K562 (cell line): ENCODE results near the gene PATJ. TPM values are rescaled to one million over a fixed set of nuclear protein-coding genes. Genes with fewer than 3 reads are reported as not detected.

ENCODE experiments used
- CC2D1A ChIP-seq: fragments of 450-650 bp; IDR thresholded peaks from 2 replicates; pipeline ENCODE4 v1.6.1; 2017; ENCODE audit warnings: mild to moderate bottlenecking
- CXXC5 ChIP-seq: fragments of 250-450 bp; sonication (Bioruptor Pico); IDR thresholded peaks from 2 replicates; pipeline ENCODE4 v1.8.0; 2022; ENCODE audit warnings: inconsistent platforms, mild to moderate bottlenecking, moderate library complexity
- HDAC8 ChIP-seq: fragments of 450-650 bp; IDR thresholded peaks from 2 replicates; pipeline ENCODE4 v1.6.1; 2016; ENCODE audit warnings: mild to moderate bottlenecking, missing genetic modification characterization, moderate library complexity, missing compliant biosample characterization
- HNRNPH1 ChIP-seq: fragments of 200-400 bp; formaldehyde crosslinking; optimal IDR thresholded peaks from 2 replicates; pipeline ENCODE3; 2017; ENCODE audit warnings: low read depth, mild to moderate bottlenecking, low read length, moderate library complexity
- KLF1 ChIP-seq: fragments of 450-650 bp; IDR thresholded peaks from 2 replicates; pipeline ENCODE4 v1.6.1; 2016; ENCODE audit warnings: missing genetic modification characterization, missing compliant biosample characterization
- PHF8 ChIP-seq: fragments of 200-600 bp; sonication (generic); IDR thresholded peaks from 2 replicates; pipeline ENCODE4 v1.6.1; 2012; ENCODE audit warnings: mixed run types, mild to moderate bottlenecking, inconsistent platforms, low read length, moderate library complexity, borderline replicate concordance
- POLR2G ChIP-seq: fragments of 200-400 bp; formaldehyde crosslinking; IDR thresholded peaks from 2 replicates; pipeline ENCODE4 v1.6.1; 2017; ENCODE audit warnings: low read depth, mild to moderate bottlenecking, antibody characterized with exemption, low read length, moderate library complexity
- RAD21 ChIP-seq, 2 experiments: fragments of 250-450 bp in 1 of 2; fragments of 450-650 bp in 1 of 2; sonication (Bioruptor Pico) in 1 of 2; formaldehyde crosslinking in 1 of 2; IDR thresholded peaks in 1 of 2; conservative IDR thresholded peaks in 1 of 2; 2 replicates each; pipeline versions ENCODE4 v1.4.0 to v1.8.0; 2020 to 2022; ENCODE audit warnings: mild to moderate bottlenecking in 2 of 2, moderate library complexity in 1 of 2
- RCOR1 ChIP-seq, 2 experiments: IDR thresholded peaks; 2 replicates each; pipeline ENCODE4 v1.6.1; 2012; ENCODE audit warnings: low read depth in 2 of 2, low read length in 2 of 2, borderline replicate concordance in 1 of 2, improper control_type of control experiment in 1 of 2
- SIX5 ChIP-seq, 2 experiments: IDR thresholded peaks; 2 replicates each; pipeline ENCODE4 v1.6.1; 2011; ENCODE audit warnings: low read length in 2 of 2, borderline replicate concordance in 1 of 2, low read depth in 1 of 2, mild to moderate bottlenecking in 1 of 2, moderate library complexity in 1 of 2; ENCODE audit not compliant: insufficient read depth in 1 of 2
- TARDBP ChIP-seq: fragments of 450-650 bp; IDR thresholded peaks from 2 replicates; pipeline ENCODE4 v1.6.1; 2016
- TCF3 ChIP-seq: sonication (generic); formaldehyde crosslinking; IDR thresholded peaks from 2 replicates; pipeline ENCODE4 v1.4.0; 2020; ENCODE audit warnings: mild to moderate bottlenecking, missing genetic modification reagents
- ZKSCAN1 ChIP-seq: fragments of 150-350 bp; IDR thresholded peaks from 2 replicates; pipeline ENCODE4 v1.6.1; 2016; ENCODE audit warnings: low read depth, low read length
- ZNF124 ChIP-seq: sonication (generic); formaldehyde crosslinking; IDR thresholded peaks from 2 replicates; pipeline ENCODE4 v1.8.1; 2022; ENCODE audit warnings: missing genetic modification reagents
- polyA plus RNA-seq, 8 experiments: library from polyadenylated mRNA; depleted of rRNA in 4 of 8; stranded (reverse) in 5 of 8; unstranded in 3 of 8; fragments of >200 nt; fragmentation: Nextera tagmentation in 2 of 8; fragmentation: Illumina TruSeq in 1 of 8; extraction: Ambion mirVana in 2 of 8; extraction: Trizol in 1 of 8; gene quantifications; 2 replicates each; pipeline versions ENCODE4 v1.2.1 to v1.2.3, GENCODE V29; 2011 to 2014; ENCODE audit warnings: inconsistent platforms in 1 of 8, missing spikeins in 1 of 8
- total RNA-seq, 7 experiments: library from RNA; depleted of rRNA in 6 of 7; stranded (reverse); fragments of >200 nt in 6 of 7; fragmentation: Illumina TruSeq in 2 of 7; extraction: Trizol in 2 of 7; gene quantifications; 2 replicates each; pipeline versions ENCODE4 v1.2.1 to v1.2.3, GENCODE V29; 2011 to 2021; ENCODE audit warnings: low replicate concordance in 1 of 7
- TF ChIP-seq, protein P1 (sequence below): fragments of 450-650 bp; formaldehyde crosslinking; IDR thresholded peaks from 2 replicates; pipeline ENCODE4 v1.4.0; 2020; ENCODE audit warnings: mild to moderate bottlenecking, moderate library complexity
- TF ChIP-seq, protein P2 (sequence below): sonication (generic); formaldehyde crosslinking; IDR thresholded peaks from 2 replicates; pipeline ENCODE4 v1.8.0; 2022; ENCODE audit warnings: mild to moderate bottlenecking, missing genetic modification reagents
- TF ChIP-seq, protein P3 (sequence below), 2 experiments: fragments of 450-650 bp; IDR thresholded peaks; 2 replicates each; pipeline ENCODE4 v1.6.1; 2018; ENCODE audit warnings: mild to moderate bottlenecking in 2 of 2, low read depth in 1 of 2; ENCODE audit not compliant: partially characterized antibody in 2 of 2

The PATJ gene
- total and polyA plus RNA-seq, 9 of the 15 experiments (the other 6 are each of a cell fraction or from before 2014, with no cell fraction given) = 0.22 TPM; not detected in 8

DNA sequence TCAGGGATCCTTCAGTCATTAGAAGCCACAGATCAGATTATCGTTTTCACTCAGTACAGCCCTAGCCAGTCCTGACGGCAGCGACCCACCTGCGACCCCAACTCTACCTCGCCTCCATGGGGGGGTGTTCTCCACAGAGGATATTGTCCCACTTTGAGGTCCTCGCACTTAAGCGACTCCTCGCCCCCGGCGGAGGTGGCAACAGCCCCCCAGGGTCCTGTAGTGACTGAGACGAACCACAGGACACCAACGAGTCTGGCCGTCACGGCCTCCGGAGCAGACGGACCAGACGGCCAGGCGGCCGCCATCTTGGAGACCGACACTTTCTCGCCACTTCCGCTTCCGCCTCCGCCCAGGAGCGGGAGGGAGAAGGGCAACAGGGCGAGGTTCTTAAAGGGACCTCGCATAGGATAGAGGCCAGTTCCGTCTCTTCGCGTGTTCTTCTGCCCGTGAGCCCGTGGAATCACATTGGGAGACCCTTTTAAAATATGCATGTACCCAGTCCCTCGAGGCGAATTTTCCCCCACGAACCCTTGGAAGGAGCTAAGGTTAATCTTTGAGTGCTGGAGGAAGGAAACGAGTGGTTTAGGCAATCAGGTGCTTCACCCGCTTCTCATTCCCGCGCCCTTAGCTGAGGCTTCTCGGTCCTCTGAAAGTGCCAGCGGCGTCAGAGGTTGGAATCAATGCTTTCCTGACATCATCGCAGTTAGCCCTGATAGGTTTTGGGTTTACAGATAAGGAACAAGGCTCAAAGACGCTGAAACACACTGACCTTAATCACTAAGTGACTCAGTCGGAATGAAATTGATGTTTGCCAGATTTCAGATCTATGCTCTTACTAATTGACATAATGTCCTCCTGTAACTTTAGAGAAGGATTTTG is 17.2 kb upstream of the PATJ start, which contains the start of gene TM2D1 (continued):
- TF ChIP-seq RCOR1 (IDR thresholded peaks at IDR 0.05; ENCODE audit: borderline replicate concordance in 1 of 2, low read depth in 2 of 2, low read length in 2 of 2) (peak in 1 of 2 experiments; percentile 76; a peak in 2 of 4 replicates), ZKSCAN1 (peak; percentile 21; the same call in 1 of the 2 replicates), SIX5 (IDR thresholded peaks at IDR 0.05; ENCODE audit: borderline replicate concordance in 1 of 2, insufficient read depth in 1 of 2, low read depth in 1 of 2, low read length in 2 of 2) (peak in 1 of 2 experiments; percentile 16; a peak in 1 of 4 replicates), TCF3 (CRISPR knock-in tag) (0 out of 2 replicates have a peak, but pooled peaks have one; percentile 26), KLF1 (tag) (peak; percentile 89), TARDBP (0 out of 2 replicates have a peak, but pooled peaks have one; percentile 18), CXXC5 (CRISPR knock-in tag) (peak; percentile 82), PHF8 (peak; percentile 99), ZNF124 (CRISPR knock-in tag) (no peak), POLR2G (peak; percentile 99), CC2D1A (no peak; the same call in 1 of the 2 replicates), RAD21 (CRISPR knock-in tag; conservative IDR thresholded peaks at IDR 0.05 in 1 of 2, IDR thresholded peaks at IDR 0.05 in 1 of 2) (no peak), HNRNPH1 (no peak), HDAC8 (tag) (peak; percentile 71; the same call in 1 of the 2 replicates)
- TF ChIP-seq, protein P1, sequence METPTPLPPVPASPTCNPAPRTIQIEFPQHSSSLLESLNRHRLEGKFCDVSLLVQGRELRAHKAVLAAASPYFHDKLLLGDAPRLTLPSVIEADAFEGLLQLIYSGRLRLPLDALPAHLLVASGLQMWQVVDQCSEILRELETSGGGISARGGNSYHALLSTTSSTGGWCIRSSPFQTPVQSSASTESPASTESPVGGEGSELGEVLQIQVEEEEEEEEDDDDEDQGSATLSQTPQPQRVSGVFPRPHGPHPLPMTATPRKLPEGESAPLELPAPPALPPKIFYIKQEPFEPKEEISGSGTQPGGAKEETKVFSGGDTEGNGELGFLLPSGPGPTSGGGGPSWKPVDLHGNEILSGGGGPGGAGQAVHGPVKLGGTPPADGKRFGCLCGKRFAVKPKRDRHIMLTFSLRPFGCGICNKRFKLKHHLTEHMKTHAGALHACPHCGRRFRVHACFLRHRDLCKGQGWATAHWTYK (CRISPR knock-in tag) = 0 out of 2 replicates have a peak, but pooled peaks have one; percentile 29
- TF ChIP-seq, protein P2, sequence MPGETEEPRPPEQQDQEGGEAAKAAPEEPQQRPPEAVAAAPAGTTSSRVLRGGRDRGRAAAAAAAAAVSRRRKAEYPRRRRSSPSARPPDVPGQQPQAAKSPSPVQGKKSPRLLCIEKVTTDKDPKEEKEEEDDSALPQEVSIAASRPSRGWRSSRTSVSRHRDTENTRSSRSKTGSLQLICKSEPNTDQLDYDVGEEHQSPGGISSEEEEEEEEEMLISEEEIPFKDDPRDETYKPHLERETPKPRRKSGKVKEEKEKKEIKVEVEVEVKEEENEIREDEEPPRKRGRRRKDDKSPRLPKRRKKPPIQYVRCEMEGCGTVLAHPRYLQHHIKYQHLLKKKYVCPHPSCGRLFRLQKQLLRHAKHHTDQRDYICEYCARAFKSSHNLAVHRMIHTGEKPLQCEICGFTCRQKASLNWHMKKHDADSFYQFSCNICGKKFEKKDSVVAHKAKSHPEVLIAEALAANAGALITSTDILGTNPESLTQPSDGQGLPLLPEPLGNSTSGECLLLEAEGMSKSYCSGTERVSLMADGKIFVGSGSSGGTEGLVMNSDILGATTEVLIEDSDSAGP (CRISPR knock-in tag) = peak; percentile 99
- TF ChIP-seq, protein P3, sequence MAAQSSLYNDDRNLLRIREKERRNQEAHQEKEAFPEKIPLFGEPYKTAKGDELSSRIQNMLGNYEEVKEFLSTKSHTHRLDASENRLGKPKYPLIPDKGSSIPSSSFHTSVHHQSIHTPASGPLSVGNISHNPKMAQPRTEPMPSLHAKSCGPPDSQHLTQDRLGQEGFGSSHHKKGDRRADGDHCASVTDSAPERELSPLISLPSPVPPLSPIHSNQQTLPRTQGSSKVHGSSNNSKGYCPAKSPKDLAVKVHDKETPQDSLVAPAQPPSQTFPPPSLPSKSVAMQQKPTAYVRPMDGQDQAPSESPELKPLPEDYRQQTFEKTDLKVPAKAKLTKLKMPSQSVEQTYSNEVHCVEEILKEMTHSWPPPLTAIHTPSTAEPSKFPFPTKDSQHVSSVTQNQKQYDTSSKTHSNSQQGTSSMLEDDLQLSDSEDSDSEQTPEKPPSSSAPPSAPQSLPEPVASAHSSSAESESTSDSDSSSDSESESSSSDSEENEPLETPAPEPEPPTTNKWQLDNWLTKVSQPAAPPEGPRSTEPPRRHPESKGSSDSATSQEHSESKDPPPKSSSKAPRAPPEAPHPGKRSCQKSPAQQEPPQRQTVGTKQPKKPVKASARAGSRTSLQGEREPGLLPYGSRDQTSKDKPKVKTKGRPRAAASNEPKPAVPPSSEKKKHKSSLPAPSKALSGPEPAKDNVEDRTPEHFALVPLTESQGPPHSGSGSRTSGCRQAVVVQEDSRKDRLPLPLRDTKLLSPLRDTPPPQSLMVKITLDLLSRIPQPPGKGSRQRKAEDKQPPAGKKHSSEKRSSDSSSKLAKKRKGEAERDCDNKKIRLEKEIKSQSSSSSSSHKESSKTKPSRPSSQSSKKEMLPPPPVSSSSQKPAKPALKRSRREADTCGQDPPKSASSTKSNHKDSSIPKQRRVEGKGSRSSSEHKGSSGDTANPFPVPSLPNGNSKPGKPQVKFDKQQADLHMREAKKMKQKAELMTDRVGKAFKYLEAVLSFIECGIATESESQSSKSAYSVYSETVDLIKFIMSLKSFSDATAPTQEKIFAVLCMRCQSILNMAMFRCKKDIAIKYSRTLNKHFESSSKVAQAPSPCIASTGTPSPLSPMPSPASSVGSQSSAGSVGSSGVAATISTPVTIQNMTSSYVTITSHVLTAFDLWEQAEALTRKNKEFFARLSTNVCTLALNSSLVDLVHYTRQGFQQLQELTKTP (IDR thresholded peaks at IDR 0.05; ENCODE audit: low read depth in 1 of 2, partially characterized antibody in 2 of 2) = peak in 1 of 2 experiments; percentile 44
